Right lobe of liver (tissue), 6 donors: ENCODE measurements around the gene CAMTA1. TPM values are rescaled to one million over a fixed set of nuclear protein-coding genes. Genes with fewer than 3 reads are reported as not detected.

ENCODE experiments used
- ATAC-seq, 4 donors: fragments of 200-7000 bp; cut with Tn5 transposase; one replicate each; pipeline ENCODE4 v1.9.1; 2020; ENCODE audit warnings: mild to moderate bottlenecking in 4 of 4, moderate library complexity in 4 of 4
- DNase-seq, 3 donors: peaks; one replicate each; pipeline ENCODE4 v3.0.0-alpha.2; 2020
- H3K27ac ChIP-seq, 3 donors: fragments of 200-600 bp; one replicate each; pipeline ENCODE4 v1.8.0; 2022
- H3K27me3 ChIP-seq, 2 donors: fragments of 200-600 bp; one replicate each; pipeline ENCODE4 v1.8.0; 2022
- H3K36me3 ChIP-seq, 4 donors: fragments of 200-600 bp; sonication (generic) in 1 of 4; one replicate each; pipeline versions ENCODE4 v1.5.1 to v1.8.0; 2017 to 2022; ENCODE audit warnings: control low read depth in 1 of 4
- H3K4me1 ChIP-seq, 4 donors: fragments of 200-600 bp; sonication (generic) in 1 of 4; one replicate each; pipeline versions ENCODE4 v1.5.1 to v1.8.0; 2017 to 2022; ENCODE audit warnings: control low read depth in 1 of 4
- H3K4me3 ChIP-seq, 3 donors: fragments of 200-600 bp; one replicate each; pipeline ENCODE4 v1.8.0; 2022
- H3K9me3 ChIP-seq, 4 donors: fragments of 200-600 bp; sonication (generic) in 1 of 4; one replicate each; pipeline versions ENCODE4 v1.5.1 to v1.8.0; 2017 to 2022; ENCODE audit warnings: control low read depth in 1 of 4
- CTCF ChIP-seq, 4 donors: fragments of 200-600 bp in 3 of 4; fragments of 450-650 bp in 1 of 4; IDR thresholded peaks; one replicate each; pipeline versions ENCODE4 v1.5.1 to v1.8.0; 2016 to 2022; ENCODE audit warnings: antibody characterized with exemption in 4 of 4, mild to moderate bottlenecking in 2 of 4
- POLR2A ChIP-seq: fragments of 450-650 bp; IDR thresholded peaks from one replicate; pipeline ENCODE4 v1.6.1; 2017; ENCODE audit warnings: antibody characterized with exemption, mild to moderate bottlenecking
- WGBS: methylation state at CpG from one replicate; pipeline ENCODE4 v1.1.6; 2018; ENCODE audit warnings: low coverage, low lambda C conversion rate; ENCODE audit not compliant: insufficient coverage; ENCODE audit errors: missing lambda C conversion rate; 5-methylcytosine and 5-hydroxymethylcytosine counted together
- intact Hi-C, 2 donors: fragments of 100-400 bp; cut with DNase I; formaldehyde crosslinking; loops; one replicate each; pipeline versions ENCODE4 v1.11.2 to v1.14.1; 2022
- total RNA-seq, 6 experiments: library from RNA; depleted of rRNA in 2 of 6; stranded (reverse); fragments of >200 nt in 2 of 6; fragmentation: NEBNext Ultra II Directional in 3 of 6; extraction: Animal tissue kit (Norgen Biotek cat#: 25700) in 3 of 6; gene quantifications; one replicate each; pipeline versions ENCODE4 v1.1.0 to v1.2.4, GENCODE V29; 2016 to 2023
- donor health status: DM: no; HTN: yes; CAD: no.
- donor health status: DM: no; HTN: no; CAD: no.
- donor health status: DM: no; HTN: no; CAD: no.
- donor health status: DM: no; HTN: yes; CAD: no.
- donor health status: DM: no; HTN: yes; CAD: no.

Gene CAMTA1
- total RNA-seq, 6 experiments from 2014 or later = 32.3 to 49.4 (median 37.2) TPM

- no peak for DNase-seq
- intact Hi-C loops = loop anchor here (10.0 kb wide), 1 partner anchor 419 kb away; no protein-coding TSS in a partner anchor
- H3K36me3 ChIP-seq = no peaks in the 10 kb centered on the region
Observed at GRCh38 chr1:7225711-7226505, 440.7 kb downstream of the CAMTA1 start.

DNA sequence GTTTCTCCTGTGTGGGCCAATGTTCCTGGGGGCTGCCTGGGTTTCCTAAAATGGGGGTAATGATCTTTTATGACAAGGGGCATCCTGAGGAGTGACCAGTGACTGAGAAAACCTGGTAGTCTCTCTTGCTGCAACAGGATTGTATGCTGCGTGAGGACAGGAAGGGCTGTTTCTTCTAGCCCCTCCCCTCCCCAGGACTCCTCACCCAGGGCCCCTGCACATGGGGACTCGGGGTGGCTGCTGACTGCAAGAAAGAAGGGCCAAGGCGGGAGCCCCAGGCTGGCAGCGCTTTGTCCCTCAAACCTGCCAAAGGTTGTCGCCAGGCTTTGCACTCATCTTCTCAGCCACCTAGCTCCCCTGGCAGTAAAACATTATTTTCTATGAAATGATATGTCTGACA lies 442.4 kb downstream of the CAMTA1 start:
- no peaks in the 10 kb centered on the region for H3K9me3 ChIP-seq
- intact Hi-C loops = loop anchor here (10.0 kb wide), 1 partner anchor 417 kb away; no protein-coding TSS in a partner anchor
- no peaks in the 10 kb centered on the region for H3K27me3 ChIP-seq
- WGBS = 100% methylated on average over 1 of the region's 5 CpGs
- H3K4me3 ChIP-seq = no peak overlapping the region
- no peak overlapping the region for H3K27ac ChIP-seq
- no peaks in the 10 kb centered on the region for H3K4me1 ChIP-seq
- DNase-seq (no peak), ATAC-seq (no peak)
- no peaks in the 10 kb centered on the region for H3K36me3 ChIP-seq
- TF ChIP-seq POLR2A (no peak), CTCF (IDR thresholded peaks at IDR 0.05) (no peak)

More at GRCh38 chr1:7225711-7226505, 440.7 kb downstream of the CAMTA1 start:
- WGBS = 74% methylated on average over 3 of the region's 11 CpGs
- Histone ChIP-seq H3K27me3 (no peaks in the 10 kb centered on the region), H3K27ac (no peak overlapping the region), H3K4me3 (no peak overlapping the region), H3K4me1 (no peaks in the 10 kb centered on the region), H3K9me3 (no peaks in the 10 kb centered on the region)
- TF ChIP-seq CTCF (IDR thresholded peaks at IDR 0.05) (no peak), POLR2A (no peak)
- no peak for ATAC-seq

DNA sequence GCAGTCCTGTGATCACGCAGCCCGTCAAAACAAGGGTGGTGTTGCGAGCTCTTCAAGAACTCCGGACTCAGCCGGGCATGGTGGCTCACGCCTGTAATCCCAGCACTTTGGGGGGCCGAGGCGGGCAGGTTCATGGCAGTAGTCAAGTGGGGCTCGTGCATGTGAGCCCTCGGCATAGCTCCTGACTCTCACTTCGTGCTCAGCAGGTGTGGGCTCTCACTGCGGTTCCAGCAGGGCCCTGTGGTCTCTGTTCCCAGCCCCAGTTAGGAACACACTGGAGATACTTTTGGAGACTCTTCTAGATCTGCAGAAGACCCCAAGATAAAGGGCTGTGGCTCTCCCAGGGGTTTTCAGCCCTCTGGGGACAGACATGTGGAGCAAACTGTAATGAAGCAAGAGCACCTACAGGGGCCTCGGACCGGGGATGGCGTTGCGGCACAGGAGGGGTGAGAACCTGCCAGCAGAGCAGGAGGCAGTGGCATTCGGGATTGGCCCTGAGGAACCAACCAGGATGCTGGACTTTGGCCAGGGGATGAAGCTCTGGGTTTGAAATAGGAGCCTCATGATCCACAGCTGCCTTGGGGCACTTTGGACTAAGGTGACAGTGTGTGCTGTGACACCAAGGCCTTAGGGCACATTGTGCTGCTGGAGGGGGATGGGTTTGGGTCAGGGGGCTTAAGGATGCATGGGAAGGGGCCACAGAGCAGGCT lies 443.2 kb downstream of the CAMTA1 start:
- no peak for DNase-seq
- intact Hi-C loops = loop anchor here (10.0 kb wide), 1 partner anchor 416 kb away; no protein-coding TSS in a partner anchor
- Histone ChIP-seq H3K36me3 (no peaks in the 10 kb centered on the region), H3K27ac (no peak overlapping the region), H3K27me3 (no peaks in the 10 kb centered on the region), H3K4me3 (no peak overlapping the region), H3K9me3 (no peaks in the 10 kb centered on the region), H3K4me1 (no peaks in the 10 kb centered on the region)
- TF ChIP-seq POLR2A (no peak), CTCF (IDR thresholded peaks at IDR 0.05) (no peak)
- ATAC-seq = no peak
- 68% methylated on average over 5 of the region's 17 CpGs for WGBS

DNA sequence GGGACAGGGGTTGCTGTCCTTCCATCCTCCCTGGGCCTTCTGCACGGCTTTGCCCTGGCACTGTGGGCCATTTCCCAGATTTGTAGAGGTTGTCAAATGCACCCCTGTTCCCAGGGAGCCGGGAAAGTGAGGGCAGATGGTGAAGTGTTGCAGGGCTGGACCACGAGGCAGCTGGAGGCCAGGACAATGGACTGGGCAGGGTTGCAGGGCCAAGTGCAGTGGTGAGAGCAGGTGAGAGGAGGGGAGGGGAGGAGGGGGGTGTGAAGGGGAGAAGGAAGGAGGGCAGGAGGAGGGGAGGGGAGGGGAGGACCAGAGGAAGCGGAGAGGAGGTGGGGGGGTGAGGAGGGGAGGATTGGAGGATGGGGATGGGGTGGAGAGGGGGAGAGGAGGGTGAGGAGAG lies 443.9 kb downstream of the CAMTA1 start:
- Histone ChIP-seq H3K27ac (no peak overlapping the region), H3K4me3 (no peak overlapping the region), H3K36me3 (no peaks in the 10 kb centered on the region), H3K27me3 (no peaks in the 10 kb centered on the region), H3K4me1 (no peaks in the 10 kb centered on the region), H3K9me3 (no peaks in the 10 kb centered on the region)
- no peak for DNase-seq
- ATAC-seq = no peak
- TF ChIP-seq POLR2A (no peak), CTCF (IDR thresholded peaks at IDR 0.05) (no peak)
- intact Hi-C loops = loop anchor here (10.0 kb wide), 1 partner anchor 416 kb away; no protein-coding TSS in a partner anchor
- WGBS = 49% methylated on average over 4 of the region's 4 CpGs
